GM12878 (cell line): Measurements from ENCODE around the gene CCDC194.

ENCODE experiments used
- ATF3 ChIP-seq: IDR thresholded peaks from 2 replicates; pipeline ENCODE4 v1.6.1; 2011; ENCODE audit warnings: low read depth, mild to moderate bottlenecking, low read length, moderate library complexity, borderline replicate concordance; ENCODE audit errors: extremely low read depth
- CREB1 ChIP-seq: IDR thresholded peaks from 2 replicates; pipeline ENCODE4 v1.6.1; 2012; ENCODE audit warnings: low read depth, mild to moderate bottlenecking, inconsistent platforms
- POLR2AphosphoS2 ChIP-seq: IDR thresholded peaks from 2 replicates; pipeline ENCODE4 v1.6.1; 2011; ENCODE audit warnings: low read depth, mild to moderate bottlenecking, low read length, improper control_type of control experiment, moderate library complexity
- RAD21 ChIP-seq: IDR thresholded peaks from 2 replicates; pipeline ENCODE4 v1.6.1; 2011; ENCODE audit warnings: mild to moderate bottlenecking, low read depth, low read length, moderate library complexity; ENCODE audit not compliant: insufficient read depth

- no peak for TF ChIP-seq POLR2AphosphoS2
- no peak for TF ChIP-seq ATF3
- no peak for TF ChIP-seq CREB1
- no peak for TF ChIP-seq RAD21
Measured at GRCh38 chr19:17402982-17403855, 9.2 kb upstream of the CCDC194 start.
